ENCODE measurements around the gene ELL2. TPM values are rescaled to one million over a fixed set of nuclear protein-coding genes. Genes with fewer than 3 reads are reported as not detected.
A peak's percentile ranks its signal among the peaks of the same experiment; 100 is the strongest.

Gene ELL2
- polyA plus RNA-seq, 3 donors = 3.1 to 8.1 (median 5.8) TPM

- Histone ChIP-seq H3K36me3 (replicated peaks in 1 of 2; ENCODE audit: control insufficient read depth in 1 of 2, insufficient read depth in 2 of 2, low read length in 2 of 2) (no peaks in the 10 kb centered on the region), H3K4me3 (replicated peaks in 1 of 3; ENCODE audit: low read depth in 2 of 3, low read length in 3 of 3) (no peak overlapping the region), H3K27me3 (ENCODE audit: control insufficient read depth in 2 of 2, insufficient read depth in 2 of 2, low read length in 2 of 2) (no peaks in the 10 kb centered on the region), H3K4me2 (replicated peaks; ENCODE audit: extremely low read depth, low read length, poor library complexity, severe bottlenecking) (no peak overlapping the region), H3K9ac (ENCODE audit: insufficient read depth, low read length, poor library complexity, severe bottlenecking) (no peak overlapping the region), H2AFZ (ENCODE audit: insufficient read depth, low read depth, low read length, poor library complexity, severe bottlenecking) (no peak overlapping the region), H3K79me2 (ENCODE audit: insufficient read depth, low read length) (no peaks in the 10 kb centered on the region), H3K4me1 (ENCODE audit: control insufficient read depth in 1 of 2, insufficient read depth in 2 of 2, low read length in 2 of 2) (peaks cover 64 to 75% of the 10 kb centered on the region in 2 donors), H3K27ac (ENCODE audit: low read depth in 1 of 2, low read length in 2 of 2) (no peak overlapping the region), H3K9me3 (replicated peaks in 1 of 2; ENCODE audit: control insufficient read depth in 1 of 2, insufficient read depth in 1 of 2, low read length in 2 of 2) (no peaks in the 10 kb centered on the region), H4K20me1 (ENCODE audit: insufficient read depth, low read length) (no peaks in the 10 kb centered on the region)
- Mint-ChIP-seq H3K36me3 (peaks cover 0 to 8% of the 10 kb centered on the region in 2 donors), H3K9me3 (peaks cover 0 to 2% (median 0%) of the 10 kb centered on the region in 7 donors), H3K4me3 (no peak overlapping the region), H3K27ac (peak overlapping the region in 2 of 7 donors; percentile 17 to 61), H3K27me3 (ENCODE audit: low read depth in 3 of 3) (peaks cover 0 to 3% (median 3%) of the 10 kb centered on the region in 3 donors), H3K4me1 (peaks cover 77% of the 10 kb centered on the region)
- intact Hi-C loops (cut with micrococcal nuclease) = loop anchor here (5.0 kb wide), 2 partner anchors 47 to 732 kb away; no protein-coding TSS in a partner anchor
- no peak for DNase-seq
- 100% methylated on average over 4 of the region's 6 CpGs for WGBS (ENCODE audit: insufficient coverage)
- no peak for TF ChIP-seq CTCF (IDR thresholded peaks at IDR 0.05)
Measured at GRCh38 chr5:95864944-95865504, 96.6 kb downstream of the ELL2 start.

GRCh38 chr5:95864456-95864855 is 97.2 kb downstream of the ELL2 start:
- H3K27ac Mint-ChIP-seq = peak overlapping the region in 1 of 7 donors; percentile 90
- DNase-seq = no peak
- no peak for TF ChIP-seq CTCF (IDR thresholded peaks at IDR 0.05)
- Histone ChIP-seq H3K36me3 (replicated peaks in 1 of 2; ENCODE audit: control insufficient read depth in 1 of 2, insufficient read depth in 2 of 2, low read length in 2 of 2) (no peaks in the 10 kb centered on the region), H3K4me3 (replicated peaks in 1 of 3; ENCODE audit: low read depth in 2 of 3, low read length in 3 of 3) (no peak overlapping the region), H3K4me2 (replicated peaks; ENCODE audit: extremely low read depth, low read length, poor library complexity, severe bottlenecking) (no peak overlapping the region), H2AFZ (ENCODE audit: insufficient read depth, low read depth, low read length, poor library complexity, severe bottlenecking) (no peak overlapping the region), H3K27ac (ENCODE audit: low read depth in 1 of 2, low read length in 2 of 2) (no peak overlapping the region), H3K9me3 (replicated peaks in 1 of 2; ENCODE audit: control insufficient read depth in 1 of 2, insufficient read depth in 1 of 2, low read length in 2 of 2) (no peaks in the 10 kb centered on the region), H3K4me1 (ENCODE audit: control insufficient read depth in 1 of 2, insufficient read depth in 2 of 2, low read length in 2 of 2) (peaks cover 61 to 71% of the 10 kb centered on the region in 2 donors), H3K9ac (ENCODE audit: insufficient read depth, low read length, poor library complexity, severe bottlenecking) (no peak overlapping the region), H4K20me1 (ENCODE audit: insufficient read depth, low read length) (no peaks in the 10 kb centered on the region), H3K27me3 (ENCODE audit: control insufficient read depth in 2 of 2, insufficient read depth in 2 of 2, low read length in 2 of 2) (no peaks in the 10 kb centered on the region), H3K79me2 (ENCODE audit: insufficient read depth, low read length) (no peaks in the 10 kb centered on the region)
- H3K36me3 Mint-ChIP-seq = peaks cover 0 to 9% of the 10 kb centered on the region in 2 donors
- no CpG with 5 or more reads among the region's 1 CpG for WGBS (ENCODE audit: insufficient coverage)
- intact Hi-C loops (cut with micrococcal nuclease) = loop anchor here in 1 of 2 donors (5.0 kb wide), 1 partner anchor 48 kb away; no protein-coding TSS in a partner anchor
- H3K27me3 Mint-ChIP-seq (ENCODE audit: low read depth in 3 of 3) = peaks cover under 1 to 6% (median 5%) of the 10 kb centered on the region in 3 donors
- peaks cover 0 to 2% (median 0%) of the 10 kb centered on the region in 7 donors for H3K9me3 Mint-ChIP-seq
- no peak overlapping the region for H3K4me3 Mint-ChIP-seq
- peaks cover 77% of the 10 kb centered on the region for H3K4me1 Mint-ChIP-seq
